Embryonic facial prominence (tissue), 1 donor: ENCODE data around the gene GABBR2.
"Not testable (repeated sequence)": the region's sequence is repeated elsewhere in the genome, so short reads cannot be mapped to it uniquely, and the experiment has no call there.

Experiments
- DNase-seq: peaks from one replicate; pipeline ENCODE4 v3.0.0-alpha.2; 2016; ENCODE audit errors: extremely low spot score

GABBR2 gene

DNA sequence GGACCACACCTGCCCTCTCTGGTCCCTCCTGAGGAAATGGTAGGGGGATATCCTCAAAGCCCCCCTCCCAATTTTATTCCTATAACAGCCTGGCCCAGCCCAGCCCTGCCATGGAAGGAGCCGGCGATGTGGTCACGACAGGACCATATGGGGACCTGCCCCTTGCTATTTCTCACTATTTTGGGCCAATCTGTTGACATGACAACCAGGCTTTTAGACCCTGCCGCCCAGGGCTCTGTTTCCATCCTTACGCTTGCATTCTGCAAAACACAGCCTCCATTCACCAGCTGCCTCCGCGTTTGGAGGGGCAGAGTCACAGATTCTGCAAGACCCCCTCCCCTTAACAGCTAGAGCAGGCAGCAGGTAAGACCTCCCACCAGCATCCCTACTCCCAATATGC lies 112.2 kb downstream of the GABBR2 start:
- DNase-seq: no peak

DNA sequence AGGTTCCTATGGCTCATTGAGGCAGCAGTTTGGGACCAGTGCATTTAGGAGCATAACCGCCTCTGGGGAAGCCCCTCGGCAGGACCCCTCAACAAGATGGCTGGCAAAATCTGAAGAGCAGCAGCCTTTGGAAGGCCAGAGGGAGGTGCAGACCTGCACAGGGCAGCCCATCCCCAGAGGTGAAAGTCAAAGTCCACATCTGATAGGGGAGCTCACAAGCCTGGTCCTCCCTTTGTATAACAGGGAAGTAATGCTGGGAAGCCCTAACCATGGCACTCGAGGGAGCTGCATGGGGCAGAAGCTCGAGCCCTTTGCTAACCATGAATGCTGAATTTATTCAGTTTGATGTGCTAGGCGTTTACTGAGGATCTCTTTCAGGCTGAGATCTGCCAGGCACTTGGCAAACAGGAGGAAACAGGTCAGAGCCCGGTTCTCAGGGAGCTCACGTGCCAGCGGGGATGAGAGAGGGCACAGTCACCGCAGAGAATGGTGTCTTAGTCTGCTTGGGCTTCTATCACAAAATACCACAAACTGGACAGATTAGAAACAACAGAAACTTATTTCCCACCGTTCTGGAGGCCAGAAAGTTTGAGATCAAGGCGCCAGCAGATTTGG lies 114.1 kb downstream of the GABBR2 start:
- DNase-seq: no peak

DNA sequence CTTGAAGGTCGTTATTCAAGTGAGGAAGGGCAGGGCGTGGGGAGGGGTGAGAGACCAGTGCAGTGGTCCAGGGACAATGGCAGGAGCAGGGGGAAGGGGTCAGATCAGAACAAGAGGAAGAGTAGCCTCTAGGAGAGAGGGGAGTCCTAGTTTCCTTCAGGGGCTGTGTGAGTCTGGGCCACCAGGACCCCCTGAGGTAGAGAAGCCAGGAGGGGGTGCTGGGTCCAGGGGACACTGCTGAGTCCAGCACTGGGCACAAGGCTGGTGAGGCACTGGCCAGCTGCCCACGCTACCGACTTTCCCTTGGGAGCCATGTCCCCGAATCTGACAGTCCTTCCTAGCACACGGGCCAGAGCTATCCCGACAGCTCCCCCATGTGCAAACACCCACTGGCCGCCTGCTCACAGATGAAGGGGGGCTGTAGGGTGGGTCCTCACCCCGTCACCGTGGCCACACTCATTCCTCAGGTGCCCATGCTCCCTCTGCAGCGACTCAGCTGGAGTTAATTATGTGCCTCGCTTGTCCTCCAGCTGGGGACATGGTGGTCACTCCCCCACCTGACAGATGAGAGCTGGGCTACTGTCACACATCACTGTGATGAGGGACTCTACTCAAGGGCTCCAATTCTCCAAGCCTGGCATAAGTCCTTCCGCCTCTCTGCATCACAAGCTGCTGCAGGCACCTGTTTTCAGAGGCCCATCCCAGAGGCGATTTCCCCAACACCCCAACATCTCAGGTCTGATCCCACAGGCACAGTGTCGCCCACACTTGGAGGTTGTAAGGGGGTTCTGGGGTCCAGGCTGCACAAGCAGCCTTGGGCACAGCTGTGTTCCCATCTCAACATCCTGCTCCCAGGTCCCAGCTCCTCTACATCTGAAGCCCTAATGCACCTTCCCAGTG lies 115.1 kb downstream of the GABBR2 start:
- no peak for DNase-seq

- DNase-seq: no peak
Measured at GRCh38 chr9:98591696-98592095, 117.0 kb downstream of the GABBR2 start.

DNA sequence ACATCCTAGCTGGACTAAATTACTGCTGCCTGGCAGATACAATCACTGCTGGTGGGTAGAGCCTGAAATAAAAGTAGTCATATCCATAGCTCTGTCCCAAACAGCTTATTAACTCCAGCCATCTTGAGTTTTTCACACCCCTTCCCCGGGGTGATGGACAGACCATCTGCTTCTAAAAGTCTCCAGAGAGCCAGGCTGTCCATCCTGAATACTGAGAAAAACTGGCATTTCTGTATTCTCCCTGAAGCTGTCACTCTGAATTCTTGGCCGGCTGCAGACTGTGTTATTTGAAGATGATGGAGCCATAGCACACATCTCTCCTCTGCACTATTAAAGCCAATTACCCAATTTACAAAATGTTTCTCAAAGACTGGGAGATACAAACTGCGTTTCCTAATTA lies 118.6 kb downstream of the GABBR2 start:
- no peak for DNase-seq

DNA sequence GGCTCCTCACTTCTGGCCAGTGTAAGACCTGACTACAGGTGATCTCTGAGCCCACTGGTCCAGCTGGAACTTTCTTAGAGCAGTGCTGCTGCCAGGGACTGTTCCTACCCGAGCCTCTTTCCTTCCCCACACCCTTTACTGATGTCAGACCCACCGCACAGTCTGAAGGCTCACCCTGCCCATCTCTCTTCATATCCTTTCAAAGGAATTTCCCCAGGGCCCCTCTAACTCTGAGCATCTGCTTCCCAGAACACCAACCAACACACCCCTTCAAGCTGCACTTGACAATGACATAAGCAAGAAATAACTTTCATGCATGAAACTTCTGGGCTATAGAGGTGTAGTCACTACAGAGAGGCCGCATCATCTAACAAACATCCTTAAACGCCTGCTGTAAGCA lies 119.6 kb downstream of the GABBR2 start:
- DNase-seq: no peak

DNA sequence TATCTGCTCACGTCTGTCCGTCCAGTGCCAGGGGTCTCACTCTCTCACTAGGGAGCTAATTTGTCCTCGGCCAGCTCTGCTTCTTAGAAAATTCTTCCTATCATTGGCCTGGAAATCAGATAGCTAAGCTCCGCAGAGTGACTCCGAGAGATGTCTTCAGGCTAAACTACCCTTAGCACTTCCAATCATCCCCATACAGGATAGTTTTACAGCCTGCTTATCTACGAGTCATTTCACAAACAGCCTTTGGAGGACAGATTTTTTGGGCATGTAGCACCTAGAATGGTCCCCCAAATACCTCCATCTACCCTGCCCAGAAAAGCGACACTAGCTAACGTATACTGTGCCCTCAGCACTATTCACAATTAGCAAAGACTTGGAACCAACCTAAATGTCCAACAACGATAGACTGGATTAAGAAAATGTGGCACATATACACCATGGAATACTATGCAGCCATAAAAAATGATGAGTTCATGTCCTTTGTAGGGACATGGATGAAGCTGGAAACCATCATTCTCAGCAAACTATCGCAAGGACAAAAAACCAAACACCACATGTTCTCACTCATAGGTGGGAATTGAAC lies 123.8 kb downstream of the GABBR2 start:
- DNase-seq: not testable (repeated sequence)

GRCh38 chr9:98584059-98584458 lies 124.7 kb downstream of the GABBR2 start:
- DNase-seq: no peak

GRCh38 chr9:98583417-98583816 lies 125.3 kb downstream of the GABBR2 start:
- DNase-seq: no peak

DNA sequence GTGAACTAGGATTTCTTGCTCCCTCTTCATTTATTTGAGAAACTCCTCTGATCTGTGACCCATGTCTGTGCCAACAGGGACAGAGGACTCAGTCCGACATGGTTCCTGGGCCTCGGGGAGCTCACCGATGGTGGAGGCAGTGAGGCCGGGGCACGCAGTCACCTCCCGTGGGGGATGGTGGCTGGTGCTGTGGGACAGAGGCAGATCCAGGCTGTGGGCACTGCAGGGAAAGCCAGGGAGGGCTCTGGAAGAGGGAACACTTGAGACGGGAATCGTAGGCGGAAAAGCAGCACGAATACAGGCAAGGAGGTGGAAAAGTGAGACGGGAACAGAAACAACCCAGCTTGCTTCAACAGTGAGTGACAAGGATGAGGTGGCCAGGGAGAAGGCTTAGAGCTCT lies 127.8 kb downstream of the GABBR2 start:
- DNase-seq: no peak

- no peak for DNase-seq
Measured at GRCh38 chr9:98579700-98580099, 129.0 kb downstream of the GABBR2 start.

DNA sequence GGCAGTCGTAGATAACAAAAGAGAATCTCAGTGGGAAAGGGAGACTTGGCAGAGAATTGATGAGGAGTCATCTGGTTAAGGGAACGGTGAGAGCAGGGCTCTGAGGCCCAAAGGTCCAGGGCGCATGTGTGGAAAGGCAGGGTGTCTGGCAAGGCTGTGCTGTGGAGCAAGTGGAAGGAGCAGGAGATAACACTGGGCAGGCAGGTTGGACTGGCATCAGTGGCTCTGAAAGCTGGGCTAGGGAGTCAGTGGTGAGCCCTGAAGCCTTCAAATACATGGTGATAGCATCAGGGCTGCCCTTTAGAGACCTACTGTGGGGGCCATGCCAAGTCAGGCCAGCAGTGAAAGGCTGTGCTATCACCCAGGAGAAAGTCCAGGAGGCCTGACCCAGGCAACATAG lies 131.3 kb downstream of the GABBR2 start:
- DNase-seq: no peak

- DNase-seq: no peak
Measured at GRCh38 chr9:98576859-98577258, 131.9 kb downstream of the GABBR2 start.

GRCh38 chr9:98576354-98576753 lies 132.4 kb downstream of the GABBR2 start:
- no peak for DNase-seq

DNA sequence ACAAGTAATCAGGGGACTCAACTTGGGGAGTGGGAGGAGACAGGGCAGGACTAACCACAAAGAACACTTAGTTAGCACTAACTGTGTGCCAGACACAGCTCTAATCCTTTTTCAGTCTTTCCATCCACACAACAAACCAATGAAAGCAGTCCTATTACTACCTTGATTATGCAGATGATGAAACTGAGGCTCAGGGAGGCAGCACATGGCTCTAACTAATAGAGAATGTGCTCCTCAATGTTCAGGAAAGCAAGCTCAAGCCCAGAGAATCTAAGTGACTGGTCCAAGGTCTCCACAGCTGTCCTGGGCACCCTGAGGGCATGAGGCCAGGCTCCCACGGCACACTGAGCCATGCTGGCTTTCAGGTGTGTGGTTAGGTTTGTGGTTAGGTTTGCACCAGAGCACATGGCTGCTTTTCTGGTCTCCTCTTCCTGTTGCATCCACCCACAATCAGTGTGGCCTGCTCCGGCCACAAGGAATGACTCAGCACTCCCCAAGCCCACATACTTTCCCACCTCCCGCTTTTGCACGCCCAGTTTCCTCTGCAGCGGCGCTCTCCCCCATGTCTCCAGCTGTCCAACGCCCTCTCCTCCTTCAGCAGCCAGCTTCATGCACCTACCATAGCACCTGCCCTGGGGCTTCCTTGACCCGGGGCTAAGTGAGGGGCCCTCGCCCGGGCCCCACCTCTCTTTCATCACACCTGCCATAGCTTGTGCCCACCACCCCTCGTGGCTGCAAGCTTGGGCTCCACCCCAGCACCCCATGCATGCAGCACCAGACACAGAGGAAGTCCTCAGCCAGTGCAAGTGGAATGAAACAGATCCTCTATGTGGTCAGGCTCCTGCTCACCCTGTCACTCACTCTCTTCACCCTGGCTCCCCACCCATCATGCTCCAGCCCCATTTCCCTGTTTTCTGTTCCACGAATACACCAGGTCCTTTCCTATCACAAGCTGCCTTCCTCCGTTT lies 133.1 kb downstream of the GABBR2 start:
- no peak for DNase-seq

DNA sequence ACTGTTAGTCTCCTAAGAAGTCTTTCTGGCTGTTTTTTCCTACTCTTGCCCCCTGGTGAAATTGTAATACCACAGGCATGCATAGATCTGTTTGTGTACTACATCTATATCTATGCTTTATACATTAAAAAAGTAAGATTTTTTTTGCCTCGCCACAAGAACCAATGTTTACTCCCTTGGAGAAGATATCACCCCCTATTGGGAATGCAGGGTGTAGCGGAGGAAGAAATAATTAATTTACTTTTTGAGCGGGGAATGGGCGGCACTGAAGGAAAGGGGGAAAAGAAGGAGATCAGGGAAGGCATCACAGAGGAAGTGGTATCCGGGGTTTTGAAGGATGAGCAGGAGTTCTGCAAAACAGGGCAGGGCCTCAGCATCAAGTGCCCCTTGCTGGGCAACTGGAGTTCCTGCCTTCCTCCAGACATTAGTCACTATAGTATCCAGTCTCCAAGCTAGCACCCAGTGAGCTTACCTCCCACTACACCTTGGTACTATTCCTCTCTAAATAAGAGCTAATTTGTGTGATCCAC lies 134.9 kb downstream of the GABBR2 start:
- DNase-seq: no peak

- no peak for DNase-seq
Measured at GRCh38 chr9:98572796-98573195, 135.9 kb downstream of the GABBR2 start.

GRCh38 chr9:98572054-98572627 lies 136.6 kb downstream of the GABBR2 start:
- DNase-seq: no peak

GRCh38 chr9:98571643-98572042 lies 137.1 kb downstream of the GABBR2 start:
- DNase-seq: no peak

- DNase-seq: no peak
Measured at GRCh38 chr9:98570663-98571440, 137.9 kb downstream of the GABBR2 start.
